Measurements from ENCODE around the gene SLC30A2.

The SLC30A2 gene

GRCh38 chr1:26003262-26003661 is 42.7 kb downstream of the SLC30A2 start:
- H3K27me3 ChIP-seq (ENCODE audit: low read depth, low read length), result no peaks in the 10 kb centered on the region
- peaks cover 5% of the 10 kb centered on the region for H3K4me1 ChIP-seq (ENCODE audit: low read length)
- no peaks in the 10 kb centered on the region for H4K20me1 ChIP-seq (ENCODE audit: insufficient read depth, low read length)
- no peak for TF ChIP-seq EZH2phosphoT487 (IDR thresholded peaks at IDR 0.05; ENCODE audit: low read depth)
- TF ChIP-seq, protein P1, sequence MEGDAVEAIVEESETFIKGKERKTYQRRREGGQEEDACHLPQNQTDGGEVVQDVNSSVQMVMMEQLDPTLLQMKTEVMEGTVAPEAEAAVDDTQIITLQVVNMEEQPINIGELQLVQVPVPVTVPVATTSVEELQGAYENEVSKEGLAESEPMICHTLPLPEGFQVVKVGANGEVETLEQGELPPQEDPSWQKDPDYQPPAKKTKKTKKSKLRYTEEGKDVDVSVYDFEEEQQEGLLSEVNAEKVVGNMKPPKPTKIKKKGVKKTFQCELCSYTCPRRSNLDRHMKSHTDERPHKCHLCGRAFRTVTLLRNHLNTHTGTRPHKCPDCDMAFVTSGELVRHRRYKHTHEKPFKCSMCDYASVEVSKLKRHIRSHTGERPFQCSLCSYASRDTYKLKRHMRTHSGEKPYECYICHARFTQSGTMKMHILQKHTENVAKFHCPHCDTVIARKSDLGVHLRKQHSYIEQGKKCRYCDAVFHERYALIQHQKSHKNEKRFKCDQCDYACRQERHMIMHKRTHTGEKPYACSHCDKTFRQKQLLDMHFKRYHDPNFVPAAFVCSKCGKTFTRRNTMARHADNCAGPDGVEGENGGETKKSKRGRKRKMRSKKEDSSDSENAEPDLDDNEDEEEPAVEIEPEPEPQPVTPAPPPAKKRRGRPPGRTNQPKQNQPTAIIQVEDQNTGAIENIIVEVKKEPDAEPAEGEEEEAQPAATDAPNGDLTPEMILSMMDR (IDR thresholded peaks at IDR 0.05; ENCODE audit: low read depth, low read length), result no peak
- H3K9ac ChIP-seq (ENCODE audit: low read length), result no peak overlapping the region
- H3K27ac ChIP-seq (ENCODE audit: low read length), result no peak overlapping the region
- H2AFZ ChIP-seq (ENCODE audit: low read depth, low read length), result no peak overlapping the region
- no peak overlapping the region for H3K4me2 ChIP-seq (ENCODE audit: low read length)
- H3K4me3 ChIP-seq (ENCODE audit: low read length), result no peak overlapping the region
- H3K9me3 ChIP-seq (ENCODE audit: insufficient read depth, low read length), result no peaks in the 10 kb centered on the region
- no peaks in the 10 kb centered on the region for H3K79me2 ChIP-seq (ENCODE audit: low read length)
- H3K36me3 ChIP-seq (replicated peaks; ENCODE audit: low read depth, low read length), result no peaks in the 10 kb centered on the region

GRCh38 chr1:25999041-25999800 is 46.7 kb downstream of the SLC30A2 start:
- Histone ChIP-seq H2AFZ (ENCODE audit: low read depth, low read length) (peak overlapping the region; percentile 98), H3K4me3 (ENCODE audit: low read length) (no peak overlapping the region), H4K20me1 (ENCODE audit: insufficient read depth, low read length) (no peaks in the 10 kb centered on the region), H3K27ac (ENCODE audit: low read length) (no peak overlapping the region), H3K4me2 (ENCODE audit: low read length) (peak overlapping the region; percentile 91; the same call in 1 of the 2 replicates), H3K9me3 (ENCODE audit: insufficient read depth, low read length) (no peaks in the 10 kb centered on the region), H3K36me3 (replicated peaks; ENCODE audit: low read depth, low read length) (no peaks in the 10 kb centered on the region), H3K79me2 (ENCODE audit: low read length) (0 out of 2 replicates have a peak, but pooled peaks cover 3% of the 10 kb centered on the region), H3K27me3 (ENCODE audit: low read depth, low read length) (no peaks in the 10 kb centered on the region), H3K4me1 (ENCODE audit: low read length) (peaks cover 12% of the 10 kb centered on the region), H3K9ac (ENCODE audit: low read length) (no peak overlapping the region)
- TF ChIP-seq, protein P1 (IDR thresholded peaks at IDR 0.05; ENCODE audit: low read depth, low read length), result no peak
- no peak for TF ChIP-seq EZH2phosphoT487 (IDR thresholded peaks at IDR 0.05; ENCODE audit: low read depth)

DNA sequence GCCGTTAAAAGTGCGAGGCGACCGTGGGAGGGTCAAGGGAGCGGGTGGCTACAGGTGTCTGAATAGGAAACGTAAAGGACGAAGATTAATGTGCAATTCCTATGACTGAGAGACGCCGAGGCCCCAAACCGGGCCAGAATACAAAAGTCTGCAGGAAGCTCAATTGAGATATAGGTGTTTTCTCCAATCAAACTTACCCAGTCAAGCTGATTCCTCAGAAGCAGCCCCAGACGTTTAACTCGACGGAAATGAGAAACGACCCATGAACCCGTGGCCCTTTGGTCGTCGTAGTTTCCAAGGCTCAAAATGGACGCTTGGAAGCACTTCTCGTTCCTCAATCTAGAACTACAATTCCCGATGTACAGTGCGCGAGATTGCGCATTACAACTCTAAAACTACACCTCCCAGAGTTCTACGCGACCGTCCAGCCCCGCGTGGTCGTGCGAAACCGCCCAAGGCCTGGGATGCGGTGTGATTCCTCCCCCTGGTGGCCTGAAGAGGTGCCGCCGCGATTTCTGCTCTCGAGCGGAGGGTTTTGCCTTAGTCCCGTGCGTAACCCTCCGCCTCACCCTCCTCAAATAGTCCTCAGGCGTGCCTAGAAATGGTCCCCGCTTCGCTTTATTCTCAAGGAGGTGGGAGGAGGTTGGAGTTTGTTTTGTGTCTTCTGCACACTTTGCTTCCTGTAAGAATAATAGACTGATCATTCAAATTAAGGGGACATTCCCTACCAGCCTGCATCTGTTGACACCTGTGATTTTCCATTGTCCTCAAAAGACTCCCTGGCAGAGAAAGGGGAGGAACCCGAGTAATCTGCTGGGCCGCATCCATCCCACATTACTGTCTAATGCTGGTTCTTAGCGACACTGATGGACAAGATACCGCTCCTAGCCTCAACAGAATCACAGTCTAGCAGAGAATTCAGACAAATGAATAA is 47.8 kb downstream of the SLC30A2 start, which contains the start of gene PAFAH2:
Gene PAFAH2, minus strand, starts transcription at position 236 of the 934 bp plus-strand sequence. CDS start 7,247 bp downstream, outside the sequence.
- peak within 1 kb of the TSS; percentile 98 for H2AFZ ChIP-seq (ENCODE audit: low read depth, low read length)
- H4K20me1 ChIP-seq (ENCODE audit: insufficient read depth, low read length), result no peaks in the 10 kb centered on the region
- H3K36me3 ChIP-seq (replicated peaks; ENCODE audit: low read depth, low read length), result no peaks in the 10 kb centered on the region
- peak within 1 kb of the TSS; percentile 96 for H3K4me2 ChIP-seq (ENCODE audit: low read length)
- H3K9ac ChIP-seq (ENCODE audit: low read length), result peak within 1 kb of the TSS; percentile 86
- H3K4me1 ChIP-seq (ENCODE audit: low read length), result peaks cover 12% of the 10 kb centered on the region
- no peaks in the 10 kb centered on the region for H3K9me3 ChIP-seq (ENCODE audit: insufficient read depth, low read length)
- H3K4me3 ChIP-seq (ENCODE audit: low read length), result peak within 1 kb of the TSS; percentile 93
- no peaks in the 10 kb centered on the region for H3K27me3 ChIP-seq (ENCODE audit: low read depth, low read length)
- H3K27ac ChIP-seq (ENCODE audit: low read length), result peak within 1 kb of the TSS; percentile 51
- no peak for TF ChIP-seq EZH2phosphoT487 (IDR thresholded peaks at IDR 0.05; ENCODE audit: low read depth)
- TF ChIP-seq, protein P1 (IDR thresholded peaks at IDR 0.05; ENCODE audit: low read depth, low read length), result peak; percentile 73
- 0 out of 2 replicates have a peak, but pooled peaks cover 3% of the 10 kb centered on the region for H3K79me2 ChIP-seq (ENCODE audit: low read length)

All from OCI-LY3 (cell line).